ENCODE data around the gene NTPCR.
"Not testable (repeated sequence)": the region's sequence is repeated elsewhere in the genome, so short reads cannot be mapped to it uniquely, and the experiment has no call there.

NTPCR gene

GRCh38 chr1:232984577-232985425 is 34.4 kb downstream of the NTPCR start:
- DNase-seq (ENCODE audit: low spot score) = no peak

- no peak for DNase-seq (ENCODE audit: low spot score)
Measured at GRCh38 chr1:232985882-232986526, 35.6 kb downstream of the NTPCR start.

- no peak for DNase-seq (ENCODE audit: low spot score)
Measured at GRCh38 chr1:232986527-232986922, 36.1 kb downstream of the NTPCR start.

GRCh38 chr1:232987046-232987773 is 36.8 kb downstream of the NTPCR start:
- no peak for DNase-seq (ENCODE audit: low spot score)

GRCh38 chr1:232987774-232988140 is 37.3 kb downstream of the NTPCR start:
- no peak for DNase-seq (ENCODE audit: low spot score)

- no peak for DNase-seq (ENCODE audit: low spot score)
Measured at GRCh38 chr1:232988572-232989040, 38.2 kb downstream of the NTPCR start.

GRCh38 chr1:232990176-232991128 is 40.0 kb downstream of the NTPCR start:
- DNase-seq (ENCODE audit: low spot score) = no peak

GRCh38 chr1:232991238-232991637 is 40.8 kb downstream of the NTPCR start:
- DNase-seq (ENCODE audit: low spot score) = no peak

GRCh38 chr1:232992227-232992626 is 41.8 kb downstream of the NTPCR start:
- DNase-seq (ENCODE audit: low spot score) = no peak

- no peak for DNase-seq (ENCODE audit: low spot score)
Measured at GRCh38 chr1:232993555-232993954, 43.1 kb downstream of the NTPCR start.

GRCh38 chr1:232995189-232995588 is 44.8 kb downstream of the NTPCR start:
- DNase-seq (ENCODE audit: low spot score) = no peak

GRCh38 chr1:232996143-232996542 is 45.7 kb downstream of the NTPCR start:
- no peak for DNase-seq (ENCODE audit: low spot score)

GRCh38 chr1:232998138-232998537 is 47.7 kb downstream of the NTPCR start:
- DNase-seq (ENCODE audit: low spot score) = no peak

GRCh38 chr1:232998646-232999045 is 48.2 kb downstream of the NTPCR start:
- DNase-seq (ENCODE audit: low spot score) = no peak

GRCh38 chr1:232999956-233000625 is 49.7 kb downstream of the NTPCR start:
- DNase-seq (ENCODE audit: low spot score) = no peak

- not testable (repeated sequence) for DNase-seq (ENCODE audit: low spot score)
Measured at GRCh38 chr1:233003638-233004037, 53.2 kb downstream of the NTPCR start.

GRCh38 chr1:233004451-233004850 is 54.0 kb downstream of the NTPCR start:
- DNase-seq (ENCODE audit: low spot score) = no peak

GRCh38 chr1:233005156-233005555 is 54.7 kb downstream of the NTPCR start:
- no peak for DNase-seq (ENCODE audit: low spot score)

- DNase-seq (ENCODE audit: low spot score) = no peak
Measured at GRCh38 chr1:233005703-233006102, 55.3 kb downstream of the NTPCR start.

GRCh38 chr1:233006108-233006507 is 55.7 kb downstream of the NTPCR start:
- no peak for DNase-seq (ENCODE audit: low spot score)

GRCh38 chr1:233006541-233006973 is 56.1 kb downstream of the NTPCR start:
- DNase-seq (ENCODE audit: low spot score) = no peak

Data from germinal center (tissue), 1 donor.